ENCODE results near the gene TMEM128.
"Not testable (repeated sequence)": the region's sequence is repeated elsewhere in the genome, so short reads cannot be mapped to it uniquely, and the experiment has no call there.

- TF ChIP-seq ELF4 (IDR thresholded peaks at IDR 0.05); SP1 (IDR thresholded peaks at IDR 0.05); TARDBP (IDR thresholded peaks at IDR 0.05); FOXK2 (IDR thresholded peaks at IDR 0.05); ARNT (IDR thresholded peaks at IDR 0.05); BHLHE40 (IDR thresholded peaks at IDR 0.05; ENCODE audit: borderline replicate concordance); NFRKB (IDR thresholded peaks at IDR 0.05); HDGF (IDR thresholded peaks at IDR 0.05; ENCODE audit: borderline replicate concordance): not testable (repeated sequence)
Measured at GRCh38 chr4:4213674-4214073, 34.3 kb downstream of the TMEM128 start.
